Measurements from ENCODE around the gene CCDC127. TPM values are rescaled to one million over a fixed set of nuclear protein-coding genes. Genes with fewer than 3 reads are reported as not detected.

CCDC127 gene
- total RNA-seq, 2 experiments from 2014 or later: 1.9 to 2.8 TPM

DNA sequence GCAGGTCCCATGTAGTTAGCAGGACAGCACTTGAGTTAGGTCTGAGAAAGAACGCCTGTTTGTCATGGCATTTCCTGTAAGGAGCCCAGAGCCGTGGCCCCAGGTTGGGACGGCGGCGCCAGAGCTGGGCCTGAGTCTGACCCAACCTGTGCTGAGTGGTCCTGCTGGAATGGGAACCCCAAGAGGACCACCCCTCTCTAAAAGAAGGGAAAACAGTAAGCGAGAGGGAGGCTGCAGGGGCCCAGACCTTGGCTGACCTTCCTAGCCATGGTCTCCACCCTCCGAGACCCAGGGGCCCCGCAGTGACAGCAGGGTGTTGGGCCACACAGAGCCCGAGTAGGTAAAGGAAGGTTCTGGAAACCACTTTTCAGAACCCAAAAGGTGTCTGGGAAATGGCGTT, 28.5 kb downstream of the CCDC127 start:
- ATAC-seq (ENCODE audit: poor library complexity): no peak
- Mint-ChIP-seq H3K36me3 (ENCODE audit: low read depth) (no peaks in the 10 kb centered on the region), H3K4me1 (ENCODE audit: low read depth) (peaks cover 7% of the 10 kb centered on the region), H3K4me3 (no peak overlapping the region), H3K9me3 (no peaks in the 10 kb centered on the region), H3K27ac (no peak overlapping the region), H3K27me3 (peaks cover 7% of the 10 kb centered on the region)
- peaks cover 17% of the 10 kb centered on the region for H3K4me1 ChIP-seq (ENCODE audit: insufficient read depth, low read length)
- no peak overlapping the region for H3K4me3 ChIP-seq (ENCODE audit: low read length)
- POLR2A ChIA-PET: no interaction called here
- TF ChIP-seq, protein P1, sequence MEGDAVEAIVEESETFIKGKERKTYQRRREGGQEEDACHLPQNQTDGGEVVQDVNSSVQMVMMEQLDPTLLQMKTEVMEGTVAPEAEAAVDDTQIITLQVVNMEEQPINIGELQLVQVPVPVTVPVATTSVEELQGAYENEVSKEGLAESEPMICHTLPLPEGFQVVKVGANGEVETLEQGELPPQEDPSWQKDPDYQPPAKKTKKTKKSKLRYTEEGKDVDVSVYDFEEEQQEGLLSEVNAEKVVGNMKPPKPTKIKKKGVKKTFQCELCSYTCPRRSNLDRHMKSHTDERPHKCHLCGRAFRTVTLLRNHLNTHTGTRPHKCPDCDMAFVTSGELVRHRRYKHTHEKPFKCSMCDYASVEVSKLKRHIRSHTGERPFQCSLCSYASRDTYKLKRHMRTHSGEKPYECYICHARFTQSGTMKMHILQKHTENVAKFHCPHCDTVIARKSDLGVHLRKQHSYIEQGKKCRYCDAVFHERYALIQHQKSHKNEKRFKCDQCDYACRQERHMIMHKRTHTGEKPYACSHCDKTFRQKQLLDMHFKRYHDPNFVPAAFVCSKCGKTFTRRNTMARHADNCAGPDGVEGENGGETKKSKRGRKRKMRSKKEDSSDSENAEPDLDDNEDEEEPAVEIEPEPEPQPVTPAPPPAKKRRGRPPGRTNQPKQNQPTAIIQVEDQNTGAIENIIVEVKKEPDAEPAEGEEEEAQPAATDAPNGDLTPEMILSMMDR (IDR thresholded peaks at IDR 0.05): no peak
- DNase-seq: peak in 1 of 14 experiments; percentile 14
- no peak overlapping the region for H3K27ac ChIP-seq (ENCODE audit: low read depth in 1 of 2, low read length in 2 of 2)
- CTCF ChIA-PET: no interaction called here
- peaks cover 4 to 5% of the 10 kb centered on the region in 2 experiments for H3K27me3 ChIP-seq (ENCODE audit: control insufficient read depth in 1 of 2, insufficient read depth in 2 of 2, low read length in 2 of 2)
- H3K36me3 ChIP-seq (ENCODE audit: insufficient read depth, low read length): no peaks in the 10 kb centered on the region
- peaks cover 0 to 8% of the 10 kb centered on the region in 2 experiments for H3K9me3 ChIP-seq (ENCODE audit: control insufficient read depth in 1 of 2, insufficient read depth in 1 of 2, low read length in 2 of 2)
- intact Hi-C loops (cut with DNase I, micrococcal nuclease): loop anchor here in 1 of 2 experiments (2.0 kb wide), 1 partner anchor 241 kb away; no protein-coding TSS in a partner anchor

DNA sequence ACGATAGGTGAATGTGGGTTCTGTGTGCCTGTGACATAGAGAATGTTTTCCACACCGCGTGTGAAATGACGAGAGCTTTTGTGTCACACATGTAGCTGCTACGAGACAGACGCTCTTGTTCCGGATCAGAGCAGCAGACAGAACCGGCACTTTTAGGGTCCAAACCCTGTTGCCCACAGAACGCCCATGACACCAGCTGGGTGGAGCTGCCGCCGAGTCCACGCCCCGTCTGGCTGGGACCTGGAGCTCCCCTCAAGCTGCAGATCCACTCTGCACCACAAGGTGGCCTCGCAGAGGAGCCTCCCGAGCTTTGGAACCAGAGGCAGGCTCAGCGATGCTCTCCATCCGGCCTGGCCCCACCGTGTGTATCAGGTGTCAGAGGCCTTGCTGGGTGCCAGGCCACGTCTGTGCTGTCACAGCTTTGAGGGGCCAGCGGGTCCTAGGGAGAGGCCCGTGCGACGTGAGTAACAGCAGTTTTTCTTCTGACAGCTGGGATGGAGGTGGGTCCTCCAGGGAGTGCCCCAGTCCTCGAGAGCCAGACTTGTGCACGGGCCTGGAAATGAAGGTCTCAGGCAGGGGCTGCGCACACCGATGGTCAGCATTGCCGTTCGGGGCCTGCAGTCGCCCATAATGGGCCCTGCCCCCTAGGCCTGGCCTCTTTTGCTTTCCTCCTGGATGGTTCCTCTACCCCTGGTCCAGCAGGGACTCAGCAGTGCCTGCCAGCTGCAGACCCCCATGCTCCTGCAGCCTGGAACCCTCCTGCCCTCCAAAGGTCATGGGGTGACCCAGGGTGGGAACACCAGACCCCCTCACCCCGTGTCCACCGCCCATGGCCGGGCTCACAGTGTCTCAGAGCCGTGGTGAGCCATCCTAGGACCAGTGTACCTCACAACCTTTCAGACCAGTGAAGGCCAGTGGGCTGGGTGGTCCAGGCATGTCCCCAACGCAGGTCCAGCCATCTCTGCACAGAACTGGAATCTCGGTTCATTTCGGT, 29.2 kb downstream of the CCDC127 start:
- DNase-seq (peak; percentile 79 to 92 (median 85)), ATAC-seq (ENCODE audit: poor library complexity) (peak; percentile 98)
- H3K4me1 ChIP-seq (ENCODE audit: insufficient read depth, low read length): peaks cover 17% of the 10 kb centered on the region
- H3K4me3 Mint-ChIP-seq: peak overlapping the region; percentile 34
- H3K27ac Mint-ChIP-seq: no peak overlapping the region
- peaks cover 7% of the 10 kb centered on the region for H3K4me1 Mint-ChIP-seq (ENCODE audit: low read depth)
- H3K27me3 ChIP-seq (ENCODE audit: control insufficient read depth in 1 of 2, insufficient read depth in 2 of 2, low read length in 2 of 2): peaks cover 4 to 5% of the 10 kb centered on the region in 2 experiments
- H3K36me3 ChIP-seq (ENCODE audit: insufficient read depth, low read length): no peaks in the 10 kb centered on the region
- no peaks in the 10 kb centered on the region for H3K9me3 Mint-ChIP-seq
- no peak overlapping the region for H3K27ac ChIP-seq (ENCODE audit: low read depth in 1 of 2, low read length in 2 of 2)
- intact Hi-C loops (cut with DNase I, micrococcal nuclease): loop anchor here (1.0 to 2.0 kb wide), 4 partner anchors 30 to 242 kb away; partner anchors contain the start of genes CCDC127 (in 1 of the 2), PDCD6 (in 1 of the 2) and SDHA (in 1 of the 2)
- H3K9me3 ChIP-seq (ENCODE audit: control insufficient read depth in 1 of 2, insufficient read depth in 1 of 2, low read length in 2 of 2): peaks cover 0 to 8% of the 10 kb centered on the region in 2 experiments
- H3K27me3 Mint-ChIP-seq: peaks cover 7% of the 10 kb centered on the region
- ChIA-PET POLR2A (interaction anchor here (0.5 to 1.5 kb wide), 3 partner anchors 30 to 426 kb away, joined by 3 to 25 read pairs (median 7); partner anchors contain the start of genes CCDC127, PDCD6 and SDHA), CTCF (interaction anchor here (0.6 to 1.2 kb wide), 4 partner anchors 21 to 236 kb away, joined by 3 to 19 read pairs (median 3); partner anchors contain the start of genes CCDC127 and SDHA)
- TF ChIP-seq, protein P1 (IDR thresholded peaks at IDR 0.05): peak; percentile 91
- H3K36me3 Mint-ChIP-seq (ENCODE audit: low read depth): no peaks in the 10 kb centered on the region
- H3K4me3 ChIP-seq (ENCODE audit: low read length): no peak overlapping the region

DNA sequence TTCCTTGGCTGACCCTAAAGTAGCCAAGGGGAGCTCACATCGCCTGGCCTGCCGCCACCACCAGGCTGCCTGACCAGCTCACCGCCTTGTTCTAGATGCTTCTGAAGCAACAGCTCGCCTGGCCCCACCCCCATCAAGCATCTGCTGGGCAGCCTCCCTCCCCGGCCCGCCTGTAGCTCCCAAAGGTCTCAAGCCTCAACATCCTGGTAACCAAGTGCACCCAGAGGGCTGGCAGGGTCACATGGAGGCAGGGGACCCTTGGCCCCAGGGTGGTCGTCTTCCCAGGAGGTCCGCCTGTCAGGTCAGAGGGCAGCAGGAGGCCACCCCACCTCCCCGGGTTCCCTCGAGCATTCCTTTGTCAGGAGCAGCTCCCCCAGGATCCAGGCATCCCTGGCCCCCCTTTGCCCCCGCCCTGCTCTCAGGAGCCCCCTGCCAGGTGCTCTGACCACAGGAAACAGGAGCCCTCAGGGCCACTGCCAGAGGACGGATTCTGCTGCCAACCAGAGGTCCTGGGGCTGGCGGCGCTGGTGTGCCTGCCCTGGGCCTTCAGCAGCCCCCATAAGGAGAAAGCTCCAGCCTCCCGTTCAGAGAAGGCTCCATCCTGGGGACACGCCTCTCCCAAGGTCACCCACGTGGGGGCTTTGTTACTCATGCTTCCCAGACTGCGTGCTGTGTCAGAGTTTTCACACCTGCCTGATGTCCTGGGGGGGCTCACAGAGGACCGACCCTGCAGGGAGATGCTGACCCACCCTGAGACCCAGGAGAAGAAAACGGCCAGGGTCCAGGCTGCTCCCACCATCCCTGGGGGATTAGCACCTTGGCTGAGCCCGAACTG, 30.1 kb downstream of the CCDC127 start:
- ChIA-PET POLR2A (interaction anchor here (0.9 to 1.5 kb wide), 2 partner anchors 31 to 83 kb away, joined by 7 to 25 read pairs; partner anchors contain the start of genes CCDC127, PDCD6 and SDHA), CTCF (interaction anchor here (0.6 to 1.2 kb wide), 3 partner anchors 22 to 237 kb away, joined by 3 to 19 read pairs (median 3); partner anchors contain the start of genes CCDC127 and SDHA)
- Mint-ChIP-seq H3K27me3 (peaks cover 7% of the 10 kb centered on the region), H3K36me3 (ENCODE audit: low read depth) (no peaks in the 10 kb centered on the region), H3K9me3 (no peaks in the 10 kb centered on the region), H3K27ac (no peak overlapping the region), H3K4me1 (ENCODE audit: low read depth) (peaks cover 7% of the 10 kb centered on the region), H3K4me3 (no peak overlapping the region)
- TF ChIP-seq, protein P1 (IDR thresholded peaks at IDR 0.05): no peak
- ATAC-seq (ENCODE audit: poor library complexity) (no peak), DNase-seq (no peak)
- Histone ChIP-seq H3K4me3 (ENCODE audit: low read length) (no peak overlapping the region), H3K36me3 (ENCODE audit: insufficient read depth, low read length) (no peaks in the 10 kb centered on the region), H3K4me1 (ENCODE audit: insufficient read depth, low read length) (peaks cover 17% of the 10 kb centered on the region), H3K9me3 (ENCODE audit: control insufficient read depth in 1 of 2, insufficient read depth in 1 of 2, low read length in 2 of 2) (peaks cover 0 to 8% of the 10 kb centered on the region in 2 experiments), H3K27me3 (ENCODE audit: control insufficient read depth in 1 of 2, insufficient read depth in 2 of 2, low read length in 2 of 2) (peaks cover 4 to 5% of the 10 kb centered on the region in 2 experiments), H3K27ac (ENCODE audit: low read depth in 1 of 2, low read length in 2 of 2) (no peak overlapping the region)
- intact Hi-C loops (cut with DNase I, micrococcal nuclease): loop anchor here (1.0 to 2.0 kb wide), 4 partner anchors 30 to 243 kb away; partner anchors contain the start of genes CCDC127 (in 1 of the 2), PDCD6 (in 1 of the 2) and SDHA (in 1 of the 2)
